Astrocyte (in vitro differentiated cells and primary cell): ENCODE measurements around the gene ARHGAP40. TPM values are rescaled to one million over a fixed set of nuclear protein-coding genes. Genes with fewer than 3 reads are reported as not detected.

Experiments used
- DNase-seq: peaks from one replicate; pipeline ENCODE4 v3.0.0-alpha.2; 2010; ENCODE audit warnings: low read depth
- FAIRE-seq: peaks from 2 replicates; lab custom pipeline; 2011; peaks lifted over from hg19 to GRCh38; lab: Jason Lieb, UNC
- H2AFZ ChIP-seq: 2 replicates; pipeline ENCODE4 v1.6.0; 2012; ENCODE audit warnings: low read depth, low read length, inconsistent platforms
- H3K27ac ChIP-seq: 2 replicates; pipeline ENCODE4 v1.5.1; 2011; ENCODE audit warnings: low read depth, low read length, inconsistent platforms
- H3K27me3 ChIP-seq: 2 replicates; pipeline ENCODE4 v1.6.0; 2011; ENCODE audit warnings: low read length, inconsistent platforms; ENCODE audit not compliant: insufficient read depth
- H3K36me3 ChIP-seq: 2 replicates; pipeline ENCODE4 v1.5.1; 2011; ENCODE audit warnings: low read length, inconsistent platforms; ENCODE audit not compliant: insufficient read depth
- H3K4me1 ChIP-seq: 2 replicates; pipeline ENCODE4 v1.5.1; 2011; ENCODE audit warnings: low read length, inconsistent platforms; ENCODE audit not compliant: insufficient read depth
- H3K4me2 ChIP-seq: 2 replicates; pipeline ENCODE4 v1.6.0; 2012; ENCODE audit warnings: low read length, inconsistent platforms
- H3K4me3 ChIP-seq: 2 replicates; pipeline ENCODE4 v1.5.1; 2011; ENCODE audit warnings: low read depth, mild to moderate bottlenecking, low read length, inconsistent platforms; ENCODE audit not compliant: insufficient read depth
- H3K79me2 ChIP-seq: 2 replicates; pipeline ENCODE4 v1.6.0; 2012; ENCODE audit warnings: mild to moderate bottlenecking, low read length, inconsistent platforms; ENCODE audit not compliant: insufficient read depth
- H3K9ac ChIP-seq: 2 replicates; pipeline ENCODE4 v1.6.0; 2012; ENCODE audit warnings: mild to moderate bottlenecking, low read length, inconsistent platforms
- H3K9me3 ChIP-seq: 2 replicates; pipeline ENCODE4 v1.5.1; 2012; ENCODE audit warnings: low read depth, mild to moderate bottlenecking, low read length, inconsistent platforms; ENCODE audit not compliant: insufficient read depth
- H4K20me1 ChIP-seq: 2 replicates; pipeline ENCODE4 v1.6.0; 2012; ENCODE audit warnings: low read length, inconsistent platforms; ENCODE audit not compliant: insufficient read depth
- H3K27ac Mint-ChIP-seq: one replicate; pipeline ENCODE4 v1.8.0; 2021; ENCODE audit warnings: mild to moderate bottlenecking, mixed read lengths; ENCODE audit not compliant: unreplicated experiment
- H3K27me3 Mint-ChIP-seq: one replicate; pipeline ENCODE4 v1.8.0; 2021; ENCODE audit warnings: low read depth, mixed read lengths; ENCODE audit not compliant: unreplicated experiment
- H3K36me3 Mint-ChIP-seq: one replicate; pipeline ENCODE4 v1.8.0; 2021; ENCODE audit warnings: low read depth, mixed read lengths; ENCODE audit not compliant: unreplicated experiment
- H3K4me1 Mint-ChIP-seq: one replicate; pipeline ENCODE4 v1.8.0; 2021; ENCODE audit warnings: low read depth, mixed read lengths; ENCODE audit not compliant: unreplicated experiment
- H3K4me3 Mint-ChIP-seq: one replicate; pipeline ENCODE4 v1.8.0; 2021; ENCODE audit warnings: mild to moderate bottlenecking, moderate library complexity, mixed read lengths; ENCODE audit not compliant: unreplicated experiment
- H3K9me3 Mint-ChIP-seq: one replicate; pipeline ENCODE4 v1.8.0; 2021; ENCODE audit warnings: mild to moderate bottlenecking, mixed read lengths; ENCODE audit not compliant: unreplicated experiment
- CTCF ChIP-seq: IDR thresholded peaks from 2 replicates; pipeline ENCODE4 v1.5.1; 2011; ENCODE audit warnings: low read depth, mild to moderate bottlenecking, inconsistent platforms, low read length, moderate library complexity; ENCODE audit not compliant: insufficient read depth
- EZH2 ChIP-seq: IDR thresholded peaks from 2 replicates; pipeline ENCODE4 v1.6.1; 2012; ENCODE audit warnings: mild to moderate bottlenecking, low read length, inconsistent platforms; ENCODE audit not compliant: insufficient read depth
- total RNA-seq: library from RNA; stranded (reverse); gene quantifications from 2 replicates; pipeline ENCODE4 v1.2.1, GENCODE V29; 2021

Gene ARHGAP40
- total RNA-seq, 1 donor from 2014 or later: 0.27 TPM

- Mint-ChIP-seq H3K36me3 (no peaks in the 10 kb centered on the region), H3K27ac (no peak overlapping the region), H3K4me3 (no peak overlapping the region), H3K4me1 (no peaks in the 10 kb centered on the region), H3K27me3 (peaks cover 56% of the 10 kb centered on the region), H3K9me3 (peaks cover 9% of the 10 kb centered on the region)
- H4K20me1 ChIP-seq: no peaks in the 10 kb centered on the region
- no peaks in the 10 kb centered on the region for H3K9me3 ChIP-seq
- FAIRE-seq (no peak), DNase-seq (no peak)
- no peaks in the 10 kb centered on the region for H3K4me1 ChIP-seq
- no peaks in the 10 kb centered on the region for H3K36me3 ChIP-seq
- H2AFZ ChIP-seq: no peak overlapping the region
- H3K4me2 ChIP-seq: no peak overlapping the region
- H3K27me3 ChIP-seq: peaks cover 22% of the 10 kb centered on the region
- H3K27ac ChIP-seq: no peak overlapping the region
- no peaks in the 10 kb centered on the region for H3K79me2 ChIP-seq
- H3K9ac ChIP-seq: no peak overlapping the region
- no peak for TF ChIP-seq EZH2
- no peak for TF ChIP-seq CTCF
- no peak overlapping the region for H3K4me3 ChIP-seq
Observed at GRCh38 chr20:38659597-38659880, 57.9 kb downstream of the ARHGAP40 start.

GRCh38 chr20:38660429-38660828, 58.8 kb downstream of the ARHGAP40 start:
- H3K4me3 Mint-ChIP-seq: no peak overlapping the region
- Histone ChIP-seq H3K9ac (no peak overlapping the region), H3K4me3 (no peak overlapping the region), H3K36me3 (no peaks in the 10 kb centered on the region), H4K20me1 (no peaks in the 10 kb centered on the region), H3K79me2 (no peaks in the 10 kb centered on the region), H2AFZ (no peak overlapping the region), H3K27me3 (peaks cover 20% of the 10 kb centered on the region), H3K9me3 (no peaks in the 10 kb centered on the region), H3K4me2 (no peak overlapping the region), H3K4me1 (no peaks in the 10 kb centered on the region), H3K27ac (no peak overlapping the region)
- peaks cover 52% of the 10 kb centered on the region for H3K27me3 Mint-ChIP-seq
- H3K4me1 Mint-ChIP-seq: no peaks in the 10 kb centered on the region
- DNase-seq (no peak), FAIRE-seq (no peak)
- H3K36me3 Mint-ChIP-seq: no peaks in the 10 kb centered on the region
- H3K9me3 Mint-ChIP-seq: peaks cover 11% of the 10 kb centered on the region
- H3K27ac Mint-ChIP-seq: no peak overlapping the region
- TF ChIP-seq CTCF (no peak), EZH2 (no peak)

- Histone ChIP-seq H3K27ac (no peak overlapping the region), H3K9ac (no peak overlapping the region), H3K4me1 (no peaks in the 10 kb centered on the region), H4K20me1 (no peaks in the 10 kb centered on the region), H3K36me3 (no peaks in the 10 kb centered on the region), H3K4me2 (no peak overlapping the region), H2AFZ (no peak overlapping the region), H3K27me3 (peaks cover 18% of the 10 kb centered on the region), H3K9me3 (no peaks in the 10 kb centered on the region), H3K79me2 (no peaks in the 10 kb centered on the region), H3K4me3 (no peak overlapping the region)
- no peak overlapping the region for H3K27ac Mint-ChIP-seq
- TF ChIP-seq EZH2: no peak
- no peak for TF ChIP-seq CTCF
- H3K9me3 Mint-ChIP-seq: peaks cover 9% of the 10 kb centered on the region
- FAIRE-seq: no peak
- peaks cover 45% of the 10 kb centered on the region for H3K27me3 Mint-ChIP-seq
- no peak overlapping the region for H3K4me3 Mint-ChIP-seq
- H3K4me1 Mint-ChIP-seq: no peaks in the 10 kb centered on the region
- no peaks in the 10 kb centered on the region for H3K36me3 Mint-ChIP-seq
- DNase-seq: no peak
Observed at GRCh38 chr20:38663660-38664059, 62.1 kb downstream of the ARHGAP40 start.
